Measurements from ENCODE around the gene MALT1. TPM values are rescaled to one million over a fixed set of nuclear protein-coding genes. Genes with fewer than 3 reads are reported as not detected.

Gene MALT1
- total and polyA plus RNA-seq, 4 experiments from 2014 or later = 60.3 to 96.7 (median 77.4) TPM

GRCh38 chr18:58803978-58804377 lies 132.7 kb downstream of the MALT1 start:
- POLR2A ChIA-PET (ENCODE audit: partially characterized antibody) = no interaction called here
- CTCF ChIA-PET (ENCODE audit: partially characterized antibody) = interaction anchor here (1.0 kb wide), 1 partner anchor 267 kb away, joined by 4 read pairs; no protein-coding TSS in a partner anchor
- peaks cover 11% of the 10 kb centered on the region in 2 donors for H3K27me3 Mint-ChIP-seq
- H3K36me3 ChIP-seq (ENCODE audit: insufficient read depth, low read length) = no peaks in the 10 kb centered on the region
- no peaks in the 10 kb centered on the region for H3K27me3 ChIP-seq (ENCODE audit: insufficient read depth, low read length)
- no peak overlapping the region for H3K27ac ChIP-seq (ENCODE audit: low read depth, low read length)
- H3K4me3 ChIP-seq (ENCODE audit: low read length in 2 of 2) = no peak overlapping the region
- no peaks in the 10 kb centered on the region for H3K9me3 ChIP-seq (ENCODE audit: control insufficient read depth in 1 of 2, low read length in 2 of 2)
- peaks cover 0 to 4% (median 0%) of the 10 kb centered on the region in 8 donors for H3K9me3 Mint-ChIP-seq
- no peaks in the 10 kb centered on the region for H3K36me3 Mint-ChIP-seq
- H3K4me1 ChIP-seq (ENCODE audit: insufficient read depth, low read length) = no peaks in the 10 kb centered on the region
- intact Hi-C loops (cut with micrococcal nuclease) = no loop called here
- no peak overlapping the region for H3K27ac Mint-ChIP-seq
- H3K4me1 Mint-ChIP-seq = peaks cover 0 to 2% (median 0%) of the 10 kb centered on the region in 4 donors
- no peak overlapping the region for H3K4me3 Mint-ChIP-seq
- DNase-seq = no peak

Other genes with a start within 250 kb of the MALT1 start
- gene ALPK2, start 42.4 kb upstream of the MALT1 start, total RNA-seq = 1 to 10 TPM; 1.5 to 1.9 TPM
- under 1 TPM in 1 of 2 donors, not detected in 1; 0.30 TPM for gene ALPK2, start 42.4 kb upstream of the MALT1 start, polyA plus RNA-seq
- 1 to 10 TPM; 7.8 to 9.2 TPM for gene ZNF532, start 193.4 kb downstream of the MALT1 start, total RNA-seq
- gene ZNF532, start 193.4 kb downstream of the MALT1 start, polyA plus RNA-seq = 1 to 10 TPM in 1 of 2 donors, not detected in 1; 1.1 TPM

Data from CD4-positive, alpha-beta memory T cell (primary cell).